SK-N-SH (cell line): ENCODE results near the gene SDK1. TPM values are rescaled to one million over a fixed set of nuclear protein-coding genes. Genes with fewer than 3 reads are reported as not detected.

Experiments
- CTCF ChIA-PET: fragments of 300-600, 350-600 bp; formaldehyde crosslinking; extraction: SDS; loops from one replicate; lab custom pipeline; 2021; lab: Yijun Ruan, JAX
- POLR2A ChIA-PET: fragments of 350-600 bp; sonication (Branson Sonifier 250); formaldehyde crosslinking; extraction: SDS; loops from one replicate; lab custom pipeline; 2020; ENCODE audit warnings: antibody characterized with exemption, inconsistent platforms; lab: Yijun Ruan, JAX
- DNase-seq: peaks from one replicate; pipeline ENCODE4 v3.0.0; 2012
- H2AFZ ChIP-seq: fragments of 200-600 bp; sonication (generic); 2 replicates; pipeline ENCODE4 v1.8.1; 2016; ENCODE audit warnings: antibody characterized with exemption, mild to moderate bottlenecking, low read depth
- H3F3A ChIP-seq: fragments of 200-600 bp; sonication (generic); replicated peaks from 2 replicates; pipeline ENCODE3; 2016; ENCODE audit warnings: antibody characterized with exemption, mild to moderate bottlenecking; ENCODE audit not compliant: insufficient read depth
- H3K27ac ChIP-seq, 2 experiments: fragments of 200-500 bp in 1 of 2; fragments of 200-600 bp in 1 of 2; sonication (Bioruptor generic) in 1 of 2; sonication (generic), shearing (Covaris generic) in 1 of 2; 2 replicates each; pipeline versions ENCODE4 v1.5.1 to v1.6.1; 2014 to 2016; ENCODE audit warnings: low read depth in 2 of 2, inconsistent platforms in 1 of 2, low read length in 1 of 2, mild to moderate bottlenecking in 1 of 2, mixed read lengths in 1 of 2
- H3K27me3 ChIP-seq: fragments of 200-600 bp; sonication (generic), shearing (Covaris generic); 2 replicates; pipeline ENCODE4 v1.6.1; 2016; ENCODE audit warnings: mixed run types; ENCODE audit not compliant: insufficient read depth
- H3K36me3 ChIP-seq, 2 experiments: fragments of 200-500 bp in 1 of 2; fragments of 200-600 bp in 1 of 2; sonication (Bioruptor generic) in 1 of 2; sonication (generic) in 1 of 2; replicated peaks in 1 of 2; 2 replicates each; pipeline versions ENCODE3 to v1.5.1; 2014 to 2016; ENCODE audit warnings: low read length in 1 of 2, mild to moderate bottlenecking in 1 of 2; ENCODE audit not compliant: insufficient read depth in 2 of 2, control insufficient read depth in 1 of 2
- H3K4me1 ChIP-seq, 2 experiments: fragments of 200-500 bp in 1 of 2; fragments of 200-600 bp in 1 of 2; sonication (Bioruptor generic) in 1 of 2; sonication (generic), shearing (Covaris generic) in 1 of 2; 2 replicates each; pipeline versions ENCODE4 v1.5.1 to v1.6.1; 2014 to 2016; ENCODE audit warnings: low read depth in 1 of 2, low read length in 1 of 2, mixed run types in 1 of 2; ENCODE audit not compliant: insufficient read depth in 2 of 2, control insufficient read depth in 1 of 2
- H3K4me2 ChIP-seq: fragments of 200-600 bp; sonication (generic), shearing (Covaris generic); 2 replicates; pipeline ENCODE4 v1.6.1; 2017; ENCODE audit warnings: mixed run types
- H3K4me3 ChIP-seq, 2 experiments: fragments of 200-500 bp in 1 of 2; fragments of 200-600 bp in 1 of 2; sonication (Bioruptor generic) in 1 of 2; sonication (generic), shearing (Covaris generic) in 1 of 2; 2 replicates each; pipeline versions ENCODE4 v1.5.1 to v1.8.1; 2014 to 2016; ENCODE audit warnings: low read depth in 2 of 2, inconsistent platforms in 1 of 2, low read length in 1 of 2, mild to moderate bottlenecking in 1 of 2, mixed read lengths in 1 of 2, moderate library complexity in 1 of 2
- H3K79me2 ChIP-seq: fragments of 200-600 bp; sonication (generic); 2 replicates; pipeline ENCODE4 v1.8.1; 2017; ENCODE audit warnings: mild to moderate bottlenecking; ENCODE audit not compliant: insufficient read depth
- H3K9ac ChIP-seq: fragments of 200-600 bp; sonication (generic); 2 replicates; pipeline ENCODE4 v1.6.1; 2017; ENCODE audit warnings: mixed run types
- H3K9me2 ChIP-seq: fragments of 200-600 bp; sonication (generic); 2 replicates; pipeline ENCODE4 v1.6.1; 2017; ENCODE audit warnings: mixed run types
- H3K9me3 ChIP-seq: fragments of 200-600 bp; sonication (generic); 2 replicates; pipeline ENCODE4 v1.6.1; 2017; ENCODE audit warnings: mixed run types, mild to moderate bottlenecking, moderate library complexity
- H4K20me1 ChIP-seq: fragments of 200-600 bp; sonication (generic); 2 replicates; pipeline ENCODE4 v1.6.1; 2017; ENCODE audit warnings: mild to moderate bottlenecking, mixed run types; ENCODE audit not compliant: insufficient read depth
- CHD2 ChIP-seq: fragments of 150-350 bp; IDR thresholded peaks from 2 replicates; pipeline ENCODE4 v1.6.1; 2018; ENCODE audit warnings: low read length; ENCODE audit not compliant: partially characterized antibody
- CTCF ChIP-seq: fragments of 200-600 bp; sonication (generic); IDR thresholded peaks from 2 replicates; pipeline ENCODE4 v1.6.1; 2017; ENCODE audit warnings: antibody characterized with exemption, mild to moderate bottlenecking, moderate library complexity
- ELF1 ChIP-seq: IDR thresholded peaks from 2 replicates; pipeline ENCODE4 v1.4.0; 2012
- FOSL2 ChIP-seq: IDR thresholded peaks from 2 replicates; pipeline ENCODE4 v1.4.0; 2012; ENCODE audit warnings: low read depth, mild to moderate bottlenecking, moderate library complexity, borderline replicate concordance
- FOXJ3 ChIP-seq: sonication (generic); formaldehyde crosslinking; IDR thresholded peaks from 2 replicates; pipeline ENCODE4 v1.5.1; 2020; ENCODE audit warnings: mild to moderate bottlenecking, missing genetic modification reagents
- FOXM1 ChIP-seq: IDR thresholded peaks from 2 replicates; pipeline ENCODE4 v1.4.0; 2012; ENCODE audit warnings: low read depth, mild to moderate bottlenecking
- GABPA ChIP-seq: IDR thresholded peaks from 2 replicates; pipeline ENCODE4 v1.4.0; 2012; ENCODE audit warnings: low read depth, mild to moderate bottlenecking
- GATA2 ChIP-seq: sonication (generic); formaldehyde crosslinking; IDR thresholded peaks from 2 replicates; pipeline ENCODE4 v1.5.0; 2020; ENCODE audit warnings: mild to moderate bottlenecking, missing genetic modification reagents
- NFIC ChIP-seq: IDR thresholded peaks from 2 replicates; pipeline ENCODE4 v1.4.0; 2012; ENCODE audit warnings: borderline replicate concordance
- REST ChIP-seq: IDR thresholded peaks from 2 replicates; pipeline ENCODE4 v1.6.1; 2012; ENCODE audit warnings: mild to moderate bottlenecking, low read depth, low read length, moderate library complexity
- RFX5 ChIP-seq: IDR thresholded peaks from 2 replicates; pipeline ENCODE4 v1.6.1; 2012; ENCODE audit warnings: mild to moderate bottlenecking, improper control_type of control experiment, low read length
- SIN3A ChIP-seq: IDR thresholded peaks from 2 replicates; pipeline ENCODE4 v1.6.1; 2012; ENCODE audit warnings: low read depth, mild to moderate bottlenecking, low read length, moderate library complexity, borderline replicate concordance
- SMC3 ChIP-seq: IDR thresholded peaks from 2 replicates; pipeline ENCODE4 v1.6.1; 2012; ENCODE audit warnings: low read depth, low read length, improper control_type of control experiment
- TAF1 ChIP-seq: IDR thresholded peaks from 2 replicates; pipeline ENCODE4 v1.6.1; 2012; ENCODE audit warnings: low read depth, mild to moderate bottlenecking, low read length, moderate library complexity, borderline replicate concordance
- TEAD4 ChIP-seq: IDR thresholded peaks from 2 replicates; pipeline ENCODE4 v1.4.0; 2012; ENCODE audit warnings: mild to moderate bottlenecking, borderline replicate concordance; ENCODE audit not compliant: insufficient read depth
- USF1 ChIP-seq: IDR thresholded peaks from 2 replicates; pipeline ENCODE4 v1.4.0; 2012; ENCODE audit warnings: low read depth, borderline replicate concordance
- WGBS: methylation state at CpG from one replicate; pipeline ENCODE4 v1.1.6; 2017; ENCODE audit warnings: low lambda C conversion rate; 5-methylcytosine and 5-hydroxymethylcytosine counted together
- polyA plus RNA-seq, 3 experiments: library from polyadenylated mRNA; depleted of rRNA; stranded (reverse); fragments of >200 nt; gene quantifications; 2 replicates each; pipeline ENCODE4 v1.2.3, GENCODE V29; 2012

The SDK1 gene
- polyA plus RNA-seq, 1 of the 3 experiments (the other 2 are of a cell fraction) = 1.2 TPM

GRCh38 chr7:3345699-3346481 lies 44.8 kb downstream of the SDK1 start:
- no peak for DNase-seq
- Histone ChIP-seq H3K9me2 (no peaks in the 10 kb centered on the region), H3K79me2 (no peaks in the 10 kb centered on the region), H3K27me3 (no peaks in the 10 kb centered on the region), H3K4me1 (no peaks in the 10 kb centered on the region; a peak in 1 of 4 replicates), H4K20me1 (no peaks in the 10 kb centered on the region), H3F3A (no peaks in the 10 kb centered on the region), H3K27ac (no peak overlapping the region), H3K9me3 (no peaks in the 10 kb centered on the region), H2AFZ (no peak overlapping the region), H3K36me3 (no peaks in the 10 kb centered on the region), H3K4me3 (no peak overlapping the region), H3K9ac (no peak overlapping the region), H3K4me2 (no peak overlapping the region)
- no peak for TF ChIP-seq NFIC
- no peak for TF ChIP-seq TEAD4
- no peak for TF ChIP-seq FOSL2
- no peak for TF ChIP-seq RFX5
- no peak for TF ChIP-seq FOXM1
- TF ChIP-seq GATA2 (CRISPR knock-in tag) = no peak
- no peak for TF ChIP-seq GABPA
- no peak for TF ChIP-seq USF1
- TF ChIP-seq CHD2 = no peak
- ChIA-PET CTCF (interaction anchor here (0.6 to 0.9 kb wide), 2 partner anchors 280 to 289 kb away, joined by 3 read pairs; no protein-coding TSS in a partner anchor), POLR2A (interaction anchor here (0.6 kb wide), 1 partner anchor 8 kb away, joined by 5 read pairs; no protein-coding TSS in a partner anchor)
- 74% methylated on average over 12 of the region's 12 CpGs for WGBS

GRCh38 chr7:3349126-3349525 lies 48.1 kb downstream of the SDK1 start:
- H2AFZ ChIP-seq = no peak overlapping the region
- TF ChIP-seq TEAD4 (no peak), GATA2 (CRISPR knock-in tag) (no peak), REST (no peak), NFIC (no peak), CTCF (no peak), FOXM1 (no peak), SMC3 (no peak), FOXJ3 (CRISPR knock-in tag) (no peak), ELF1 (no peak), SIN3A (no peak), TAF1 (no peak), GABPA (no peak)
- no peaks in the 10 kb centered on the region for H3K27me3 ChIP-seq
- 43% methylated on average over 2 of the region's 2 CpGs for WGBS
- no peaks in the 10 kb centered on the region for H3K36me3 ChIP-seq
- no peak overlapping the region for H3K4me3 ChIP-seq
- no peak for DNase-seq
- no peaks in the 10 kb centered on the region for H3F3A ChIP-seq
- no peak overlapping the region for H3K27ac ChIP-seq
- no peak overlapping the region for H3K9ac ChIP-seq
- H3K79me2 ChIP-seq = no peaks in the 10 kb centered on the region
- H3K9me3 ChIP-seq = no peaks in the 10 kb centered on the region
- ChIA-PET CTCF (interaction anchor here (0.6 kb wide), 1 partner anchor 673 kb away, joined by 3 read pairs; no protein-coding TSS in a partner anchor), POLR2A (no interaction called here)
- H4K20me1 ChIP-seq = no peaks in the 10 kb centered on the region
- no peaks in the 10 kb centered on the region for H3K9me2 ChIP-seq
- no peaks in the 10 kb centered on the region; a peak in 1 of 4 replicates for H3K4me1 ChIP-seq
- H3K4me2 ChIP-seq = no peak overlapping the region
